Measurements from ENCODE around the gene NDST3.

The NDST3 gene
- 0 reads per million in 3 experiments for total RNA-seq

DNA sequence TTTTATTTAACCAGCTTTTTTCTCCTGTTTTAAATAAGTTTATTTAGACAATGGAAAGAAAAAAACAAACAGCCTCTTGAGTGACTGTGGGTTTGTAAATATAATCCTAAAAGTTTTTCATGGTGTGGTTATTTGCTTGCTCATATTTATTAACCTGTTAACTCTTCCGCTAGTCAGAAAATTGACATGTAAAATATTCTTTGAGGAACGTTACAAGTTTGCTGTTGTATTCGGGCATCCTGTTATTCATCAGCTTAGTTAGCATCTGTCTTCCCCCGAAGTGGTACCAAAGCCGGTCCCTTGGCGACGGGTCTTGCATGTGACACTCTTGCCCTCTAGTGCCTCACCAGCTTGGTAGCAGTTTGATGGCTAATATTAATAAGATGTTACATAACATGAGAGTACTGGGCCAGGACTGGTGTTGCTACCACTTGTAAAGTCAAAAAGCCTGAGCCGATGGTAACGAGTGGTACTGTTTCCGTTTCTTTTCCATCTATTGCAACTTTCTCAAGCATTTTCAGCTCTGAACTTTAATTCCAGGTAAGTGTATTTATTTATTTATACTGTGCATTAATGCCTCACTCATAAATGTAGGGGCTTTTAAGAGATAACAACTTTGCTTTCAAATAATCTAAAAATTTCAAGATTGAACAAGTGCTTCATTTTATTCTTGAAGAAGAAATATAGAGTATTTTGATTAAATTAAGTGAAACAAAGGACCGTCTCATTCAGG is at the start of gene NDST3:
Gene NDST3 (plus strand): TSS at position 434 of the 733 bp plus-strand sequence. CDS start 19,425 bp downstream, outside the sequence.
- DNase-seq: no peak

DNA sequence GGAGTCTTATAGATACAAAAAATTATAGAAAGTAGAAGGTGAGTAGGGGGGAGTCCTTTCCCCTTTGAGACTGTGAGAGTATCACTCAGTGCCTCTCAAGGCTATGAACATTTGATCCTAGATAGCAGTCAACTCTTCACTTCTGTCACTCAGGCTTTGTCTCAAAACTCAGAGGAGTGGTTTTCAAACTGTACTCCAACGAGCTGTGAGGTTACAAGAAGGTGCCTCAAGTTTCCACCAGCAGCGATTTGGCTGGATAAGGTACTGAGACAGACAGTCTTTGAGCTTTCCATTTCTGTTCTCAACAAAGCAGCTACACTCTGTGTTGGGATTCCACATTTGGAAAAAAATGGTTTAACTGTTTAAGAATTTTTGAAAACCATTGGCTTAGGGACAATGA is 48.0 kb upstream of the NDST3 start:
- DNase-seq: no peak

- DNase-seq: no peak
Measured at GRCh38 chr4:117987464-117987863, 46.8 kb upstream of the NDST3 start.

- DNase-seq: no peak
Measured at GRCh38 chr4:117996891-117997290, 37.4 kb upstream of the NDST3 start.

DNA sequence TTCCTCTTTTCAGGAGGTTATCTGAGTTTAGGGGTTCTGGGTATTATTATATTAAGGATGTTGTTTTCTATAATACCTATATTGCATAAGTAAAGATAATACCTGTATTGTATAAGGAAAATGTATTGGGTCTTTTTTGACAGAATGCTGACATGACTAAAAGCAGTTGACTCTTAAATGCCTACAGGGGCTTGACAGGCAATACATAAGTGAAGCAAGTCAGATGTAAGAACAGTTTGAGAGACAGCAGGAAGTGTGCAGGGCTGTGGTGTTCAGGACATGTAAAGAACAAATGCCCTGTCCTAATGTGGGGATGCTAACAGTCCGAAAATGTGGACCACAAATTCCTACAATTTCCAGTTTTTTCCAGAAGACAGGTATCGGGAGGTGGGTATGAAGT is 30.2 kb upstream of the NDST3 start:
- DNase-seq: no peak

- DNase-seq: no peak
Measured at GRCh38 chr4:118005883-118006282, 28.4 kb upstream of the NDST3 start.

DNA sequence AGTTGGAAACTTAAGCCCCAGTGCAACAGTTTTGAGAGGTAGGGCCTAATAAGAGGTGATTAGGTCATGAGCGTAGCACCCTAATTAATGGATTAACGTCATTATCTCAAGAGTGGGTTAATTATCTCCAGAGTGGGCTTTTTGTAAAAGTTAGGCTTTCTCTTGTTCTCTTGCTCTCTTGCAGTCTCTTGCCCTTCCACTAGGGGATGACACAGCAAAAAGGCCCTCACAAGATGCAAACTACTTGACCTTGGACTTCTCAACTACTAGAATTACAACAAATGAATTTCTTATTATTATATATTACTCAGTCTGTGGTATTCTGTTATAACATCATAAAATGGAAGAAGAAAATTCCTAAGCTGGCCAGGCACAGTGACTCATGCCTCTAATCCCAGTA is 22.1 kb upstream of the NDST3 start:
- no peak for DNase-seq

DNA sequence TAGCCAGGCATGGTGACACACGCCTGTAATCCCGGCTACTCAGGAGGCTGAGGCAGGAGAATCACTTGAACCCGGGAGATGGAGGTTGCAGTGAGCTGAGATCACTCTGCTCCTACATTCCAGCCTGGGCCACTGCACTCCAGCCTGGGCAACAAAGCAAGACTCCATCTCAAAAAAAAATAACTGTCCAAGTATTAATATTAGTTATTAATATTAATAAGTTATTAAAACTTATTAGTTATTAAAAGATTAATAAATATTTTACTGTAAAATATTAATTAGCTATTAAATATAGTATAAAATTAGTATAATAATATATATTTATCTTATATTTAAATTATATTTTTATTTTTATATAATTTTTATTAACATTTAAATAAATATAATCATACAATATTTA is 19.5 kb upstream of the NDST3 start:
- DNase-seq: no peak

DNA sequence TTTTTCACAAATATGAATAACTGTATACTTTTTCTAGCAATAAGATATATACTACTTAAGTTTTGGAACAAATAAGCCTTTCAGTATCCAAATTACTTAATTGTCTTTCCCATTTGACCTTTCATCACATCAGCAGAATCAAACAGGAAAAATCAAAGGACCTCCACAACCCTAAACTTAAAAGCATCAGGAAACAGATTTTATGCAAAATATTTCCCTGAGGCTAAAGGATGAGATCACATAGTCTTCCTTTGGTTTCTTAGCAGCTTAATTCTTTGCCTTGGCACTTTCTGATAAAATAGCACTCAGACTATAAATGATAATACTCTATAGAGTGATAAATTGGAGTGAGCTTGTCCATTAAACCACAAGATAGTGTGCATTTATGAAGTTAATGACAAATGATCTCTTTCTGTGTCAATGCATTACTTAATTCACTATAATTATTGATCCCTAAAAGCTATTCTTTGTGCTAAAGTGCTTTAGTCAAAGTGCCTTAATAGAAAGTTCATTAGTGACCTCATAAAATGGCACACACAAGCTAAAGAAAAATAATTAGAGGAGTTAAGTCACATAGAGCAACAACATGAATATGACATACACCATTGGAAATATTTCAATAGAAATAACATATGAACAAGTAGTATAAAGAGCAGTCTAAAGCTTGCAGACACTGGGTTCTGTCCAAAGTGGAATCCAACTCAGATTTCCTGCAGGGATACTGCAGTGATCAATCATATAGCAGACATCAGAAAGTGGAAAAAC is 15.7 kb upstream of the NDST3 start:
- DNase-seq: no peak

DNA sequence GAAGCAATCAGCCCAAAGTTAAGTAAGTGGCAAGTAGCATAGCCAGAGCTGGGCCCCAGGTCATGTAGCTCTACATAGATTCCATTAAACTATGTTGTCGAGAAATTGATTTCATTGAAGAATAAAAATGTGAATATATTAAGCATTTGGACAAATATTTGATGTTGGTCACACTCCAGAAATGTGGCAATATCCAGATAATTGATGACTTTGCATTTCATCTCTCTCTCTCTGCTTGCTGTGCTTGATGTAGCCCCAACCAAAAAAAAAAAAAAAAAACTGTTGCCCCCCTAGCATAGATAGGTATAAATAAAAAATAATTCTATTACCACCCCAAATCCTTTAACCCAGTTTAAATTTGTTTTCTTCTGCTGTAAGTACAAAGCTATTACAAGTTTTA is 7.5 kb upstream of the NDST3 start:
- DNase-seq: no peak

- no peak for DNase-seq
Measured at GRCh38 chr4:118029224-118029623, 5.1 kb upstream of the NDST3 start.

GRCh38 chr4:118032691-118033090 is 1.6 kb upstream of the NDST3 start:
- no peak for DNase-seq

DNA sequence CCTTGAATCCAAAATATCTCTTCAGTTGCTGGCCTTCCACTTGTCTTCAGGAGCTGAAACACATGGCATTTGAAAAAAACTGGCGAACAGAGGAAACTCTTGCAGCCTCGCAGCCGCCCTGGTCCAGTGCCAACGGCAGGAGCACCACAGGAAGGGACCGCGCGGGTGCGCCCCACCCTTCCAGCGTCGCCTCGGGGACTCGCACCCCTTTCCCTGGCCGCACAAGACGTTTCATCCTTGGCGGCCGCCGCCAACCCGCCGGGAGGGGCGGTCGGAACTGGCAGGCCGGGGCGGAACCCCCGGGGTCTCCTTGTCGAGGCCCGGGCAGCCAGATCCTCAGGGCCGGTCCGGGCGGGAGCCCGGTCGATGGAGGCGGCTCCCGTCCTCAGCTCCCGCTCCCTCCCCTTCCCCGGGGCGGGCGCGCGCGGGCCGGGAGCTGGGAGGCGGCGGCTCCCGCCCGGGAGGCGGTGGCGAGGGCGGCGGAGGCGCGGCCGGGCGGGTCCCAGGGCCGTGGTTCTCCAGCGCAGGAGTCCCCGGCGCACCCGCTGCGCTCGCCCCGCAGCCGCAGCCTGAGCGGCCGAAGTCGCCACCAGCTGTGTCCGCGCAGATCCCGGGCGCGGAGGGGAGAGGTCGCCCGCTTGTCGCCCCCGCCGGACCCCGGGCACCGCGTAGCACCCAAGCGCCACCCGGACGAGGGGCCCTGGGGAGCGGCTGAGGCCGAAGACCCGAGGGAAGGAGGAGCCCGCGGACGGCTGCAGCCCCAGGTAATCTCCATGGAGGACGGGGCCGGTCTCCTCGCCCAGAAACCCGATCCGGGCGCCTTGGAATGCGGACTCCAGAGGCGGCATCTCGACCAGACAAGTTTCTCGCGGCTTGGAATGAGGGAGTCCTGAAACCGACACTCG is 886 bp upstream of the NDST3 start:
- DNase-seq: no peak

DNA sequence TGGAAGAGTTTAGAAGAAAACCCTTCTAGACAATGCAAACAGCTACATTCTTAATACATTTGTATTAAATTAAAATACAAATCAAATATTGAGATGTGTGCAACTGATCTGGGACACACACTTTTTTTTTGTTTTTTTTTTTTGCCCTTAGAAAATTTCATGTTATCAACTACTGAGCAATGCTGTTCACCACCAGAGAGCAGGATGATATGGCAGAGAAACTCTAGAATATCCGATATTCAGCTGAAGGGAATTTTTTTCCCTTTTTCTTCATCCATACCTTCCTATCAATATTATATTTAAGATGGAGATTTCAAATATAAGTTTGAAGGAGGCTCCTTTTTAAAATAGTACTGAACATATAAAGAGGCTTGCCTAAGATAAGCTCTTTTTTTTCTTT is 1.0 kb downstream of the NDST3 start:
- DNase-seq: no peak

DNA sequence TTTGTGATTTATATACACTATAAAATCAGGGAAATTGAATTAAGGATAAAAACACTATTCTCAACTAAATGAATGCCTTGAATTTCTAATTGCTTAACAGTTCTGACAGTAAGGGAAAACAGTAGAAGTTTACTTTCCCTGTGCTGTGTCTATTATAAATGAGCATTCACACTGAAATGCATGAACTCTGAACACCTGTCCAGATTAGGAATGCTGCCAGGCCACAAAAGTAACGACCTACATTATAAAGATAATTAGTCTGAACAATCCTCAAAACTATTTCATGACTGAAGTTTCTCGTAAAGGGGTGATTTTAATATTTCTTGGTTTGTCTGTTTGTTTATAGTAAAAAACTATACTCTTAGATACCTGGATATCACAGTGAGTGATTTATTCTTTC is 2.0 kb downstream of the NDST3 start:
- DNase-seq: no peak

- DNase-seq: no peak
Measured at GRCh38 chr4:118037955-118038354, 3.7 kb downstream of the NDST3 start.

- no peak for DNase-seq
Measured at GRCh38 chr4:118046323-118046722, 12.0 kb downstream of the NDST3 start.

DNA sequence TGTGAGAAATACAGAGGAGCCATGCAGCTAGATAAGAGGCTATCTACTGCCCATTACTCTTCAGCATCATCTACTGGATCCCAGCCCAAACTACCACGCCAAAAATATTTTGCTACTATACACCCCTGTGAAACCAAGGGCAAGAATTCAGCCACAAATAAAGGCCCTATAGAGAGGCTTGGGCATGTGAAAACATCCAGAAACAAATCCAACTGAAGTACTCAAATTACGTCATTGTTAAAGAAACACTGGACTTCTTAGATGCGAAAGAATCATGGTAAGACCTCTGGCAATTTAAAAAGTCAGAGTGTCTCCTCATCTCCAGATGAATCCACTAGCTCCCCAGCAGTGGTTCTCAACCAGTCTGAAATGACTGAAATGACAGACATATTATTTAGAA is 12.8 kb downstream of the NDST3 start:
- DNase-seq: no peak

- no peak for DNase-seq
Measured at GRCh38 chr4:118058955-118059354, 24.7 kb downstream of the NDST3 start.

DNA sequence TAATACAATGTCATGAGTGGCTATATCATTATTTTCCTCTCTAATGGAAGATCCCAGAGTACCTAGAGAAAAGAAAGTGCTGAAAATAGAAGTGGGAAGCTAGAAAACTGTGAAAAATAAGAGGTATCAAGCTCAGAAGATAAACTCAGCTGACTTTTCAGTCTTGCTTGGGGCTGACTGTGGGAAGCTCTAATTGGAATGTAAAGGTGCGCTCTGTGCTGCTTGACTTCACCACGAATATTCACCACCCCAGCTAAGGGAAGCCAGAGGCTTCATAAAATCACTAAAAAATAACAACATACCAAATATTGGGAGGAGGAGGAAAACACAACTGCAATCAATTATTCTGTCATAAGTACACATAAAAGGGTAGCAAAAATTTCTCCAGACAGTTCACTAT is 25.1 kb downstream of the NDST3 start:
- DNase-seq: no peak

DNA sequence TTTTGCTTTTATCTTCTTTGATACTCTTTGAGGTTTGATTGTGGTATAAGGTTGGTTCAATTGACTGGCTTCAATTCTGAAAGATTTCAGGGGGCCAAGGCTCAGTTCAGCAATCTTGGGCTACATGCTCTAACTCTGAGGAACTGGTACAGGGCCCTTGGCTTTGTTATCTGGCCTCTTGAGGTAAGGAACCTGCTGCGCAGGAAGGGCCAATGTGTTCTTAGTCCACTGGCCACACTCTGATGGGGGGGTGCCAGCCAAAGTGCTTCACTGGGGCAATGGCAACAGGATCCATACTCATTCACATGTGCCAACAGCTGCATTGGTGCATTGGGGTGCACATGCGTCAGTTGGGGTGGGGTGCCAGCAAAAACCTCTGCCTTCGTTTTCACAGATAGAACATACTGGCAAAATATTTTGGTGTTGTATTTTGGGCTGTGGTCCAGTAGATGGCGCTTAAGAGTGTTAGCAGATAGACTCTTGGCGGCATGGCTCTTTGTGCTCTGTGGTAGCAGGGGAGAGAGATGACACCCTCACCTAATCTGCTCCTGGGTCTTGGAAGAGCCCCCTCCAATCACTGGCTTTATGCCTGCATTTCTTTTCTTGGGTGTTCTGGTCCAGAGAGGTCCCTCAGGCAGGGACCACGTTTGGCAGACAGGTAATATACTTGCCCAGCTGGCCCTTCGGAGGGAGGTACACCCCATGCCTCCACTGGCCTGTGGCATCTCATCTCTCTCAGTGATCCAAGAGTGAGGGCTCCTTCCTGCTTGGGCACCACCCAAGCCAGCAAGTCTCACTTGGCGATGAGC is 42.9 kb downstream of the NDST3 start:
- DNase-seq: no peak

- no peak for DNase-seq
Measured at GRCh38 chr4:118077767-118078105, 43.5 kb downstream of the NDST3 start.

- no peak for DNase-seq
Measured at GRCh38 chr4:118081434-118081833, 47.1 kb downstream of the NDST3 start.
